ENCODE data around the gene TRHDE.

DNA sequence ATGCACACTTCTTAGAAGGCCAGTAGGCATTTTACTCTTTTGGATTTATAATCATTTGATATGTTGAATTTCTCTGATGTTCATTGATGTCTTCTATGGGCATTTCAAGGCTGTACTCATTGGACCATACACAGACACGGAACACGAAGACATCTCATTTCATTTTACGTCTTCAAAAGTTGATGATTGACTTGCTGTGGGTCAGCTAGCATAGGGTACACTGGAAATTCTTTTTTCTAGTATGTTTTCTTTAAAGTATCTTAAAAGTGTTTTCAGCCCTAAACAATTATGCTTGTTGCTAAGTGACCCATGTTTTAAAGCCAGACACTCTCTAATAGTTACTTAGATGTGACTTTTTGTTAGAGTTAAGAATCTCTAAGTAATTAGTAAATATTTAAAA, 16.3 kb downstream of the TRHDE start:
- TF ChIP-seq GATA2 (IDR thresholded peaks at IDR 0.05; ENCODE audit: low read depth, low read length): no peak
- no peak for TF ChIP-seq GATA3 (IDR thresholded peaks at IDR 0.05; ENCODE audit: low read depth, low read length)
